CD4-positive, alpha-beta T cell treated with Interleukin-4 for 1 hour (primary cell): ENCODE data around the gene PCNX2.

Experiments used
- DNase-seq, 2 donors: peaks; one replicate each; pipeline ENCODE4 v3.0.0-alpha.2; 2020 to 2022

Gene PCNX2

DNA sequence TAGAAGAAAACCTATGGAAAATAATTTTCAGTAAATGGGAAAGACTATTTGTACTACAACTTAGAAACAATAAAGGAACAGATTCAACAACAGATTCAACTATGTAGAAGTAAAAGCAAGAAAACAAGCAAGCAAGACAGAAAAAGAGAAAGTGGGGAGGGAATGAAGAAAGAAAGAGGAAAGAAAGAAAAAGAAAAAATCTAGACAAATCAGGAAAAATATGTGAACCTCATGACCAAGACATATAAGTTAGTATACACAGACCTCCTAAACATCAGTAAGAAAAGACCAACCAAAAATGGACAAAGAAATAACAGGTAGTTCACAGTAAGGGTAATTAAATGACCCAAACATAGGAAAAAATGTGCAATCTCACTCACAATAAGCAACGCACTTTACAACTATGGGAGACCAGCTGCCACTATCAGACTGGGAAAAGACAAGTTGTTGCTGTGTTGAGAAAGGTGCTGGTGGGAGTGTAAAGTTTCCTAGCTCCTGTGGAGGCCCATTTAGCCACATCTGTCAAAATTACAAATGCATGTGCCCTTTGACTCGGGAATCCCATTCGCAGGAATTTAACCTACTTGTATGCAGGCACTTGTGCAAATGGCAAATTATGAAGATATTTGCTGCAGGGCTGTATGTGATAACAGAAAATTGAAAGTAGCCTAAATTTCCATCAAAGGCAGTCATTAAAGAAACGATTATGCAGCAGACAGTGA is 18.1 kb upstream of the PCNX2 start:
- no peak for DNase-seq

DNA sequence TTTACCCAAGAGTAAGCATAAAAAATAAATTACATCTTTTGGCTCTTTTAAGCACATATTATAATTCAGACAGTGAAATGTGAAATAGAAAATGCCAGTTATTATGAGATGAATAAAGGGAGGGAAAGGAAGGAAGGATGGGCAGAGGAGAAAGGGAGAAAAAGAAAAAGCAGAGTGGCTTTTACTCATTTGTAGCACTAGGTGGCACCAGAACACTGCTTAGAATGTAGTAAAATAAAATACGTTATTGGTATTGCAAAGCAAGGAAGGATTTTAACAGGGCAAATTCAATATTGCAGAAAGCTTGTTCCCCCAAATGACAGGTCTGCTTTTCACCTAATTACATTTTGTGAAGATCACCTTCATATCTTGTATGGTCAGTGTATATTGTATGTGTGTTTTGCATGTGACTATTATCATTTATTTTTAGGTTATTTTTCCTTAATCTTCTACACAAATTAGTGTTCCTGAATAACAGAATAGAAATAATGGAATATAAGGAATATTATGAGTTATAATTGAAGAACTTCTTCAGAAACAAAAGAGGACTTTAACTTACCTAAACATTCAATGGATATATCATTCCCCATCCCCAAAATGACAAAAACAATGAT is 9.1 kb upstream of the PCNX2 start:
- peak in 1 of 2 donors; percentile 59 for DNase-seq

DNA sequence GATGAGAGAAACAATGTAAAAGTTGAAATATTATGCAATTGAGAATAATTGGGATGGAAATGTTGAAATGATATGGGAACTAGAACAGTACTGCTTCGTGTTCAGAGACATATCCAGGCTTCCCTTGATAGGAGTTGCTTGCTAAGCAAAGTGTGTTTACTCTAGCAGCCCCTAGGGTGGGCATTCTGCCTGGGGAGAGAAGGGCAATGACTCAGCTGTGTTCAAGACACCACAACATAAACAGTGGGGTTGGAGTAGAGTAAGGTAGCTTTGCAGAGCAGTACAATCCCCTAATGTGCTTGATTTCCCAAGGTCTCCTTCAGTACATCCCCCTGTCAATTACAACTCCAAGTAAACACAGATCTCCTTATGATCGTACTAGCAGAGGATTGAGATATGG is 4.8 kb upstream of the PCNX2 start:
- no peak for DNase-seq

DNA sequence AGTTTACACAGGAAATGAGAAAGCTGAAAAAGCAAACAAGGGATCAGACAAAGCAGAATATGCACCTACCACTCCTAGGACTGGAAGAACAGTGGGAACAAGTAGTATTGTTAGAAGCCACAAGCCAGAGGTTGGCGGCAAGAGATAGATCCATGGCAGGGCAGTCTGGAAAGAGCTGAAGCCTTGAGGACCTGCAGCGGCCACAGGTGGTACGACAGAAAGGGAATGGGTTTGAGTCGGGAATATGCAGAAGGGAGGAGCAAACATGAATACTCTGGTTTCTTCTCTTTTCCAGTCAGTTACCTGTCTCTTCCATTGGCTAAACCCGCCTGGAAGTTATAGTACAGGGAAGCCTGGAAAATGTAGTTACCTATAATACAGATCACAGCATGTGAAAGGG is 3.9 kb upstream of the PCNX2 start:
- DNase-seq: no peak

DNA sequence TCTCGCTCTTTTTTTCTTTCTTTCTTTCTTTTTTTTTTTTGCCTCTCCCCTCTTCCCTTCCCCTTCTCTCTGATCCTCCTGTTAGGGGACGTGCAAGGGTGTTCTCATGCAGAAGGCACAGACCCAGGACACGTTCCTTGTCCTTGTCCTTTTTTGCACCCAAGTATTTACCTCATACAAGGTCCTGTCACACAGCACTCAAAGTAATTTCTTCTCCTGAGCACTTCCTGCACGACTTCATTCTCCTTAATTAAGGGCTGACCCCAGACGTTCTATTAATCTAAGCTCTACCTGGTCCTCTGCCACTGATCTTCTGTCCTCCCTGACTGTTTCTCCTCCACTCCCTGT is 424 bp upstream of the PCNX2 start:
- no peak for DNase-seq

DNA sequence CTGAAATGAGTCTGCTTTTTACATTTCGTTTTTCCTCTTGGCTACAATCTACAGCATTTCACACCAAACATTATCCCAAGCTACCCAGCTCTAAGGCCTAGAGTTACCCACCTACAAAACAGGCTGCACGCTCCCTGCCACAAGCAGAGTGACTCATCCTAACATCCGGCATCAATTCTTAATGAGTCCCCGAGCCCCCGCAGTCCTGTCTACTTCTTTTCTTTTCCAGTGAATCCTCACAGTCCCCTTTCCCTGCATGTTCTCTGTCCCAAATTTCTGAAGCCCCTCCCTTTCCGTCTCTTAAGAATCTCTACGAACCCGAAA is 650 bp downstream of the PCNX2 start:
- DNase-seq: peak; percentile 32 to 49

DNA sequence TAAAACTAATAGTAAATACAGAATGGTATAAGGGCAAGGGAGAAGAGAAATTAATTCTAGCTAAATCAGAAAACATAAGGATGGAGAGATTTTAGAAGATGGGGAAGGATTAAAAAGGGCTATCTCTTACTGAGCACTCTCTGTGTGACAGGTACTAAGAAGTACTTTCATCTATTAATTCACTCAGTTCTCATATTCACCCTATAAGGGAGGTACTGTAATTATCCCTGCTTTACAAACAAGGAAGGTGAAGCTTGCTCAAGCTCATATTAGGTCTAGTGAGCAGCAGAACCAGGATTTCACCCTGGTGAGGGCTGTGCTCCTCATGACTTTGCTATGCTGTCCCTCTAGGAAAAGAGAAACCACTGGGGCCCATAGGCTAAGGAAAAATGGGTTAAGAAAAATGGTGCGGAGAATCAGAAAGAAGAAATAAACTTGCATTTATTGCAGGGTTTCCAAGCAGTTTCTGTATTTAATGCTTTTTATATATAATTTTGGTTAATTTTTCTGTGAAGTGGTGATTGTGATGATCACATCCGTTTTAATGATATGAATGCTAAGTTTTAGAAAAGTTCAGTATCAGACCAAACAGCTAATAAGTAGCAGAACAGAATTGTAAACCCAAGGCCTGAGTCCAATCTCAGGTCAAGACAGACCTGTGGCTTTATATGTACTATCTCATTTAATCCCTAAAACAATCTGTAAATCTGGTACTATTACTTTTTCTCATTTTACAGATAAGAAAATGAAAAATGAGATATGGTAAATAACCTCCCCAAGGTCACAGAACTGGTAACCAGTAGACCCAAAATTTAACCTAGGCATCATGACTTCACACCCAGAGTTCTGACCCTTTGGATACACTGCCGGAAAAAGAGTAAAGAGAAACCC is 1.7 kb downstream of the PCNX2 start:
- no peak for DNase-seq

DNA sequence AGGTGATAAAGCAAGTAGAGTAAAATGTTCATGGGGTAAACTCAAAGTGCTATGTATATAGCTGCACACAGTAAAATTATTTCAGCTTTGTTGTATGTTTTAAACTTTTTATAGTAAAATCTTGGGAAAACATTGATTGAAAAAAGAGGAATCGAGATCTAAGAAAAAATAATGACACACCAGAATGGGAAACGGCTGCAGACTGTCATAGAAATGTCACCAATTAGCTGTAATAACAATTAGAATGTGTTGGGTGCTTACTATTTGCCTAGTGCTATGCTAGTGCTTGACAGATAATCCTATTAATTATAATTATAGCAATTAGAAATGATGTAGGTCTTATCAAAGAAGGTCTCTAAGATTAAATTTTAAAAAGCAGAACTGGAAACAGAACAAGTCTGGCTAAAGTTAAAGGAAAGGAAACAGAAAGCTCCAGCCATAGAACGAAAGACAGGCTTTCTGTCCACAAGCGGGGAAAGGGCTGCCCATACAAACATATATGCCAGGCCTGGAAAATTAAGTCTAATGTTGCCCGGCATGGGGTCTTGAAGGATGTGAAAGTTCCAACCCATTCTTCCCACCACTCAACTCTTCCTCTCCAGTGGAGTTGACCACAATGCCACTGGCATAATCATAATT is 5.0 kb downstream of the PCNX2 start:
- no peak for DNase-seq

DNA sequence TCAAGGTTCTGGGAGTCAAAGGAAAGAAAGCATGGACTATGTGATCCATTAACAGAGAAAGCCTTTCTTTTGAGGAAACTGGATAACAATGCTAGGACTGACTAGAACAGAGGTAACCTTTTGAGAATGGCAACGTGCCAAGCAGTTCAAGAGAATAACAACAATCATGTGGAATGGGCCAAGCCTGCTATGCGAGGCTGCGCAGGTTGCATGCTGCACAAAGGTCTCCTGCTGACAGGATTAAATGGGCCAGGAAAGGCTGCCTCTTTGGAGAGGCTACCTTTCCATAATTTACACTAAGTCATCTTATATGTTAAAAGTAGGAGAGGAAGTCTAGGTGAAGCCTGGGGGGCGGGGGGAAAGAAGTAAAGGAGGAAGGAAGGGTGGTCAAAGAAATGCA is 5.8 kb downstream of the PCNX2 start:
- no peak for DNase-seq

DNA sequence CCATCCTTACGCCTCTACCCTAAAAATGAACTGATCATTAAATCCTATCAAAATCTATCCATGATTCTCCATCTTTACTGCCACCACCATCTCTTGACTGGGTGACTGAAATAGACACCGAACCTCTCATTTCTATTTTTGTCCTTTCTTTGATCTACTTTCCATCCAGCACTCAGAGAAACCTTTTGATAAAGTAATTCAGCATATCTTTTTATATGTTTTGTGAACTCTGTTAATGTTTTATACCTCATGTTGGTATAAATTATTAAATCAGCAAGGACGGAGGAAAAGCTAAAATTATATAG is 13.0 kb downstream of the PCNX2 start:
- no peak for DNase-seq

DNA sequence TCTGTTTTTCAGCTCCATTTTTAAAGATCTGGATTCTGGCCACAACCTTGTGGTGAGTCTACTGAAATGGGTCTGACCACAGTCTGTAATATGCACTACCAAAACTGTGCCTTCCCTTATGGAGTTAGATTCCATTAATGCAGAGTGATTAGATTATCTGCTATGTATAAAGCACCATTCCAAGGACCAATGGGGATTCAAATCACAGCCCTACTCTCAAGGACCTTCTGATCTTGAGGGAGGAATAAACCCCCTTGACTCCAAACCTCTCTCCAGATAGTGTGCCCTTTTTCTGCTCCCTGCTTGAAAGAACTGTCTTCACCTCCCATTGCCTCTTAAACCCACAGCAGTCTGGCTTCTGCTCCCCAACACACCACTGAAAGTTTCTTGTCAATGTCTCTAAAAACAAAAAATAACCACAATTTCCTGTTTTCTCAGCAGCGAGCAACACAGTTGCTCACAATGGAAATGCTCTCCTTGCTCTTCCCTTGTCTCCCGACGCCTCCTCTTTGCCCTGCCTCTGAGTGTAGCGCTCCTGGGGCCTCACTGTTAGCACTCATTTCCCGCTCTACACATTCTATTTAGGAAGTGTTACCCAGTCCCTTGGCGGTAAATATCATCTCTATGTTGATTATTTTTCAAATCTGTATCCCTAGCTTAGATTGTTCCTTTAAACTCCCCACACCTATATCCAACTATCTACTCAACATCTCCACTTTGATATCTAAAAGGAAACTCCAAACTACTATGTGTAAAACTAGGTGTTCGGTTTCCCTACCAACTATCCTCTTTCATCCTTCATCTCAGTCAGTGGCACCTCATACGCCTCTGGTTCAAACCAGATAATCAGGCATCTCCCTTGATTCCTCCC is 13.6 kb downstream of the PCNX2 start:
- peak in 1 of 2 donors; percentile 45 for DNase-seq

DNA sequence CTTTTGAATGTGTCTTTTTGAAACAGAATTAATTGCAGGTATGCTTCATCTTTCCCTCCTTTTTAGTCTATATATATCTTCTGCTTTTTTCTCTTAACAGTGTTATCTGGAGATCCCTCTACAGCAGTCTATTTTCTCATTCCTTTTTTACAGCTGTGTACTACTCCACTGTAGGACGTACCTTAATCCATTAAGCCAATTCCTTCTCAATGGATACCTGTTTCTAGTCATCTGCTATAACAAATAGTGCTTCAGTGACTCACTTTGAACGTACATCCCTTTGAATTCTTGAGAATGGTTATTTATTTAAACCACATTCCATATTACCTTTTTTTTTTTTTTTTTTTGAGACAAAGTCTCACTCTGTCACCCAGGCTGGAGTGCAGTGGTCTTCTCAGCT is 15.6 kb downstream of the PCNX2 start:
- no peak for DNase-seq

DNA sequence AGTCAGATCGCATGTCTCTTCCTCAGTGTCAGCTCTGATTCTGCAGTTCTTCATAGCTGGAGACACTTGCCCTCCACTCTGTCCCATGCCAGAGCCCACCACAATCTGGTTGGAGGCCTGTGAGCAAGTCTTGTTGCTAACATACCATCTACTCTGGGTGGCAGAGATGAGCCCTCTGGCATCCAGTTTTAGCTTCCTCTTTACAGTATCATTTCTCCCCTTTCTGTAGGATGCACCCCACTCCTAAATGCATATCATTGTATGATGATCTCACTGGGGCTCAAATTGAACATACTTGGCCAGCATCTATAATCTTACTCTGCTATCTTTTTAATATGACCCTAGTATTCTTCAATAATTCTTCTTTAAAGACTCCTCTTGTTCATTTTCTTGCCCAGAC is 16.9 kb downstream of the PCNX2 start:
- no peak for DNase-seq

DNA sequence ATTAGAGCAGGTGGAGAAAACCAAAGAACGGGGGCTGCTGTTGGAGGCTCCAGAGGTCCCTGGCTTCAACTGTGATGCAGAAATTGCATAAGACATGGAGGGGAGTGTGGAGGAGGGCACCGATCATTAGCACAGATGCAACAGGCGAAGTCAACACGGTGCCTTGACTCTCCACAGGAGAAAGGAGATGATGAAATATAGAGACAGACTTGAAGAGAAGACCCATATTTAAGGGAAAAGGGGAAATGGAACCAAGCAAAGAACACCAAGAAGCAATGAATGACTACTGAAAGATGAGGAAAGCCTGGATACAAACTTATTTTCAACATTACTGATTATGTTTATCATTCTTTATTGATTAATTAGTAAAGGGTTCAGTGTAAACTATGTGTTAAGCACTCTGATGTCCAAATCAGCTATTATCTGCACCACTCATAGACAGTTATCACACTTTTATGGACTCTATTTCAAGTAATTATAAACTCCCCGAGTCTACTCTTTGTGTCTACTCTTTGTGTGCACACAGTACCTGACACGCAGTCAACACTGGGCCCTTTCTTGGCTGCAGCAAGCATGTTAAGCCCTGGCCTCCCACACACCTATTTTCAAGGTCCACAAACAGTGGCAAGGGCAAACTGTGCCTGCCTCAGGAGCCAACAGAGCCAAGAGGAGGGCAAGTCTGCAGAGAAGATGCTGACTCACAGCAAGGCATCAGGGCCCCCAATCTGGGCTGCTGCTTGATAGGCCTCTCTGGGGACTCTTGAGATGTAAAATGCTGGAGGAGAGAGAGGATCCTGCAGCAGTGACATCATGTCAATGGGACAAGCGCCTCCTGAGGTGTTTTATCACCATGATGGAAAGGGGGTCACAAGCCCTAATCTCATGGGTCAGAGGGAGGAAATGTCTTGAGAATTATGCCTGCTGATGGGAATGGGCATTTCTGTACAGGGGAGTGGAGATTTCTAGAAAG is 17.6 kb downstream of the PCNX2 start:
- no peak for DNase-seq

DNA sequence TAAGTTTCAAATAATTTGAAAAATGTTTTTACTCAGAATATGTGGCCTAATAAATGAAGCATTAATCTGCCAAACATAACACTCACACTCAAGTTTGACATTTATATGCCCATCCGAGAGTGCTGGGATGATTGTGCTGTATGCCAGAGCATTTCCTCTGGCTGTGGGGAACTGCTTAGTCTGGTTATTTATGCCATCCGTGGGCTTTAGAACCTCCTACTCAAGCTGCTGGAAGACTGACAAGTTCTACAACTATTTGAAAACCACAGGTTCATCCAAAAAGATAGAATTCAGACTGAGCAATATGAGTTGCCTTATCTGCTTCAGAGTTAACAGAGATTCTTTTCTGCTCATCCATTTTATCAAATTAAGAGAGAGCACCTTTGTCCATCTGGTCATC is 25.9 kb downstream of the PCNX2 start:
- no peak for DNase-seq

DNA sequence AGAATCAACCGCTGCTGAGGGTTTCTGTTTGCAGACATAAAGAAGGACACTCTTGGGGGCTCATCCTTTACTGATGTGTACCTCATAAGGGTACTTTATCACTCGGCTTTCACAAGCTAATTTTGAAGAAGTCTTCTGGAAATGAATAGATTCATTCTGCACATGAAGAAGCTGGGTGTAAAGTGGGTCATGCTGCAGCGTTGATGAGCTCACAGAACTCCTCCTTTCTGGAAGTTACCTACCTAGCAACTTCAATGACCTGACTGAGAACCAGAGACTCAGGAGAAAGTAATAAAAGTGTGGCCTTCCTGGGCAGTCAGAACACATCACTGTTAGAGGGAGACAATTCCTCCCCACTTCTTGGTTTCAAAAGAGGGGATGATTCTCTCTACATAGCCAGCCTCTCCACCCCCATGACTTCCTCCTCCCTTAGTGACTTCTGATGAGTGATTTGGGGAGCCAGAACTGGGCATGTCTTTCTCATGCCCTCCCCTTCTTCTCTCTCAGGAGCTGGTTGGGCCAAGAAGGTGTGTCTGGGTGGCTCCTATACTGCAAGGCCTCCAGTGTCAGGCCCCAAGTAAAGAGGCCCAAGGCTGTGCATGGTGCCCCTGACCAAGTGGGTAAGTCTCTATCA is 27.0 kb downstream of the PCNX2 start:
- no peak for DNase-seq

DNA sequence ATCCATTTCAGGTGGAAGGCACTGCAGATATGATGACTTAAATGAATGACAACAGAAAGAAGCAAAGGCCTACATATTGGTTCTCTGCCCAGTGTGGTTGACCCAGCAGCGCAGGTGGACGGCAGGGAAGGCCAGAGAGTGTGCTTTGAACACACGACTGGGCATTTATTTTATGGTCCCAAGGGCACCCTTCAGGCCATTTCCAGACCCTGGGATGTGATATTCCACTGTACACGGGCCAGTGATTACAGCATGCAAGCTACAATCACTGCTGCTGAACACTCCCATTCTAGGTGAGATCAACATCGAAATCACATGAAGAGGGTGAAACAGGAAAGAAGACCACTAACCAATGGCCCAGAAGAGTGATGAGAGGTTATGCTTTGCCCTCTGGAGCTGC is 33.8 kb downstream of the PCNX2 start:
- DNase-seq: no peak

DNA sequence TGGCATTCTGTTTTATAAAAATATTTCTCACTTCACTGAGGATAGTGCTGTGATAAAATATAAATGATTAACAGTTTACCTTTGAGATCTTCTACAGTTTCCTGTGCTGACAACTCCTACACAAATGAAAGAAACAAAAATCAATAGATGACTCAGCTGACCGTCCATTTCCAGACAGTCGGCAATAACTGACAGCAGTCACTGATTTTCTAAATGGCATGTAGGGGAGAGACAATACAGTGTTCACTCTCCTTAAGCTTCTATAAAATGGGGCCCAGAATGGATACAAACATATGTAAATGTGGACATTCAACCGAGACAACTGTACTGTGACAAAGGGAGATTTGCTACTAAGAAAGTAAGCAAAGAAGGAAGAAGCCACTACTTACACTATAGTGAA is 34.3 kb downstream of the PCNX2 start:
- DNase-seq: no peak

DNA sequence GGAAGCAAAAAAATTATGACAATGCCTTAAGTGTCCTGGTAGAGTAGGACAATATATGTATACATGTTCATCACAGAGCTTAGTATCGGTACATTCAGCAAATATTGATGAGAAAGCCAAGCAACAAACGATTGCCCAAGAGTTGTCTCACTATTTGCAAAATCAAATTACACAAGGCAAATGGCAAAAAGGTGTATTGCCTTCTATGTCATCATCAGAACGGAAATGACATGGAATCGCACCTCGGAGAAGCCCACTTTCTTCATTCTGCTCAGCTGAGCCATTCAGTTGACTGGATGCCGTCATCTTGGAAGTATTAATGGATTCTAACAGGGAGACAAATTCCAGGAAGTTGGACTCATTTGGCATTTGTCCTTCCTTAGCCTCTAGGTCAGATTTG is 37.7 kb downstream of the PCNX2 start:
- no peak for DNase-seq

DNA sequence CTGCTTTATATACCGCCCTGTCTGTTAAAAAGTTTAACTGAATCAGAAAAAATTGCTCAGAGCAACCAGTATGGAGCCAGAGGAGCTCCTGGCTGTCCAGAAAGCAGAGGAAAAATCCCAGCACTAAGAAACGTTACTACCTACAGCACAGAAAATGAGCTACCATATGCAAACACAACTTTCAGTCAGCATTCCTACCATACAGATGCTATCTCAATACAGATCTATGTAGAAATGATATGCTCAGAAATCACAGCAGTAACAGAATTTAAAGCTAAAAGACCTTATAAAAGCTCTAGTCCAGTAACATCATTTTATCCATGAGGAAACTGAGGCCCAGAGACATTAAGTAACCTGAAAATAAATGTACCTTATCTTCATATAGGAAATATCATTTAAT is 38.7 kb downstream of the PCNX2 start:
- no peak for DNase-seq

DNA sequence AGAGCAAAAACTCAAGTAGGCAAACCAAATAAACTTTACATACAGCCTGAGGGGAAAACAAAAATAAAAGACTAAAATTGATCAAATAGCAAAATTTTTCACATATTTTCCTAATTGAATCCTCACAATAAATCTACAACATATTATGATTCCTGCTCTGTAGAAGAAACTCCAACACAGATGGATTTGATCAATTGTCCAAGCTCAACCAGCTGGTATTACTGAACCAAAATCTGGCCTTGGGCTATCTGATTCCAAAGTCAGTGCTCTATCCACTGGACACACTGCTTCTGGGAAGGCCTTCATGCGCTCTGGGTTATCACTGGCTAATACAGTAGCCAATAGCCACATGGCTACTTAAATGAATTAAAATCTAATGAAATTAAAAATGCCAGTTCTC is 39.3 kb downstream of the PCNX2 start:
- no peak for DNase-seq
